ENCODE data around the gene MT2A. TPM values are rescaled to one million over a fixed set of nuclear protein-coding genes. Genes with fewer than 3 reads are reported as not detected.

MT2A gene
- total and polyA plus RNA-seq, 2 donors (not counting 1 experiment from before 2014, with no cell fraction given): 3.1 to 14.4 TPM

- H3K27ac Mint-ChIP-seq: no peak overlapping the region
- Histone ChIP-seq H3K27me3 (replicated peaks in 1 of 4; ENCODE audit: control extremely low read depth in 1 of 4, control insufficient read depth in 3 of 4, insufficient read depth in 4 of 4, low read length in 3 of 4) (peaks cover 0 to 41% (median 13%) of the 10 kb centered on the region in 4 experiments), H3K4me1 (ENCODE audit: control insufficient read depth in 2 of 2, insufficient read depth in 2 of 2, low read length in 2 of 2) (peaks cover 4 to 17% of the 10 kb centered on the region in 2 donors), H3K4me2 (replicated peaks; ENCODE audit: low read depth, low read length, poor library complexity, severe bottlenecking) (no peak overlapping the region), H3K9ac (ENCODE audit: low read length) (no peak overlapping the region), H3K36me3 (replicated peaks in 1 of 2; ENCODE audit: control extremely low read depth in 1 of 2, control insufficient read depth in 1 of 2, extremely low read depth in 1 of 2, insufficient read depth in 2 of 2, low read length in 1 of 2) (no peaks in the 10 kb centered on the region), H3K27ac (ENCODE audit: low read length in 2 of 2) (no peak overlapping the region), H2AFZ (ENCODE audit: insufficient read depth, low read depth, low read length, poor library complexity, severe bottlenecking) (no peak overlapping the region), H3K9me3 (ENCODE audit: control extremely low read depth in 1 of 3, control insufficient read depth in 2 of 3, insufficient read depth in 1 of 3, low read length in 2 of 3) (no peaks in the 10 kb centered on the region), H4K20me1 (ENCODE audit: control insufficient read depth, insufficient read depth, low read length, poor library complexity, severe bottlenecking) (no peaks in the 10 kb centered on the region), H3K79me2 (ENCODE audit: control insufficient read depth, insufficient read depth, low read length) (no peaks in the 10 kb centered on the region), H3K4me3 (ENCODE audit: control extremely low read depth in 1 of 5, extremely low read depth in 1 of 5, insufficient read depth in 1 of 5, low read depth in 2 of 5, low read length in 4 of 5) (no peak overlapping the region)
- ATAC-seq (ENCODE audit: low read depth) (no peak), DNase-seq (no peak)
- H3K4me3 Mint-ChIP-seq: no peak overlapping the region
- TF ChIP-seq EZH2 (IDR thresholded peaks at IDR 0.05; ENCODE audit: borderline replicate concordance, insufficient read depth, low read depth, low read length, poor library complexity, severe bottlenecking): no peak
- TF ChIP-seq CTCF (IDR thresholded peaks at IDR 0.05): no peak
- ChIA-PET CTCF (no interaction called here), POLR2A (no interaction called here)
- no peaks in the 10 kb centered on the region for H3K9me3 Mint-ChIP-seq (ENCODE audit: insufficient read depth)
- peaks cover 42% of the 10 kb centered on the region for H3K27me3 Mint-ChIP-seq
- intact Hi-C loops (cut with micrococcal nuclease): no loop called here
- peaks cover 12% of the 10 kb centered on the region for H3K4me1 Mint-ChIP-seq
- 90% methylated on average over 2 of the region's 2 CpGs for WGBS (ENCODE audit: insufficient coverage)
These were observed 40.9 kb downstream of the MT2A start for GRCh38 chr16:56649271-56649670.

- Histone ChIP-seq H3K4me1 (ENCODE audit: control insufficient read depth in 2 of 2, insufficient read depth in 2 of 2, low read length in 2 of 2) (peaks cover 4 to 19% of the 10 kb centered on the region in 2 donors), H3K9ac (ENCODE audit: low read length) (no peak overlapping the region), H3K36me3 (replicated peaks in 1 of 2; ENCODE audit: control extremely low read depth in 1 of 2, control insufficient read depth in 1 of 2, extremely low read depth in 1 of 2, insufficient read depth in 2 of 2, low read length in 1 of 2) (no peaks in the 10 kb centered on the region), H3K9me3 (ENCODE audit: control extremely low read depth in 1 of 3, control insufficient read depth in 2 of 3, insufficient read depth in 1 of 3, low read length in 2 of 3) (no peaks in the 10 kb centered on the region), H4K20me1 (ENCODE audit: control insufficient read depth, insufficient read depth, low read length, poor library complexity, severe bottlenecking) (no peaks in the 10 kb centered on the region), H3K4me2 (replicated peaks; ENCODE audit: low read depth, low read length, poor library complexity, severe bottlenecking) (no peak overlapping the region), H3K79me2 (ENCODE audit: control insufficient read depth, insufficient read depth, low read length) (no peaks in the 10 kb centered on the region), H2AFZ (ENCODE audit: insufficient read depth, low read depth, low read length, poor library complexity, severe bottlenecking) (no peak overlapping the region), H3K27ac (ENCODE audit: low read length in 2 of 2) (no peak overlapping the region), H3K4me3 (ENCODE audit: control extremely low read depth in 1 of 5, extremely low read depth in 1 of 5, insufficient read depth in 1 of 5, low read depth in 2 of 5, low read length in 4 of 5) (no peak overlapping the region), H3K27me3 (replicated peaks in 1 of 4; ENCODE audit: control extremely low read depth in 1 of 4, control insufficient read depth in 3 of 4, insufficient read depth in 4 of 4, low read length in 3 of 4) (peaks cover 0 to 36% (median 13%) of the 10 kb centered on the region in 4 experiments)
- intact Hi-C loops (cut with micrococcal nuclease): no loop called here
- no peak for DNase-seq
- peaks cover 37% of the 10 kb centered on the region for H3K27me3 Mint-ChIP-seq
- ATAC-seq (ENCODE audit: low read depth): no peak
- no peak for TF ChIP-seq EZH2 (IDR thresholded peaks at IDR 0.05; ENCODE audit: borderline replicate concordance, insufficient read depth, low read depth, low read length, poor library complexity, severe bottlenecking)
- no peak for TF ChIP-seq CTCF (IDR thresholded peaks at IDR 0.05)
- H3K4me1 Mint-ChIP-seq: peaks cover 13% of the 10 kb centered on the region
- CTCF ChIA-PET: no interaction called here
- no peaks in the 10 kb centered on the region for H3K9me3 Mint-ChIP-seq (ENCODE audit: insufficient read depth)
- WGBS (ENCODE audit: insufficient coverage): no CpG with 5 or more reads among the region's 3 CpGs
- H3K4me3 Mint-ChIP-seq: no peak overlapping the region
- no peak overlapping the region for H3K27ac Mint-ChIP-seq
- POLR2A ChIA-PET: no interaction called here
These were observed 41.4 kb downstream of the MT2A start for GRCh38 chr16:56649820-56650219.
